CD8-positive, alpha-beta memory T cell (primary cell): ENCODE results near the gene MRPL24. TPM values are rescaled to one million over a fixed set of nuclear protein-coding genes. Genes with fewer than 3 reads are reported as not detected.

Experiments
- CTCF ChIA-PET: fragments of 350-600 bp; sonication (Branson Sonifier 250); formaldehyde crosslinking; loops from one replicate; lab custom pipeline; 2021; ENCODE audit warnings: antibody characterized with exemption; lab: Charles Lee
- POLR2A ChIA-PET: fragments of 350-600 bp; sonication (Branson Sonifier 250); formaldehyde crosslinking; loops from one replicate; lab custom pipeline; 2021; ENCODE audit warnings: antibody characterized with exemption; lab: Charles Lee
- DNase-seq, 5 donors: peaks; one replicate each; pipeline versions ENCODE4 v3.0.0 to v3.0.0-alpha.2; 2020 to 2022; ENCODE audit warnings: mixed read lengths in 1 of 5
- H3K27ac ChIP-seq: one replicate; pipeline ENCODE4 v1.7.0; 2013; ENCODE audit warnings: low read depth, mild to moderate bottlenecking, low read length, moderate library complexity
- H3K27me3 ChIP-seq: 2 replicates; pipeline ENCODE4 v1.7.0; 2013; ENCODE audit warnings: low read length, mild to moderate bottlenecking; ENCODE audit not compliant: insufficient read depth, poor library complexity, severe bottlenecking
- H3K36me3 ChIP-seq: 2 replicates; pipeline ENCODE4 v1.7.0; 2013; ENCODE audit warnings: mild to moderate bottlenecking, low read length, moderate library complexity; ENCODE audit not compliant: insufficient read depth
- H3K4me1 ChIP-seq: 2 replicates; pipeline ENCODE4 v1.7.0; 2013; ENCODE audit warnings: mild to moderate bottlenecking, low read length, moderate library complexity; ENCODE audit not compliant: insufficient read depth
- H3K4me3 ChIP-seq: 2 replicates; pipeline ENCODE4 v1.7.0; 2013; ENCODE audit warnings: mild to moderate bottlenecking, low read length
- H3K9me3 ChIP-seq: 2 replicates; pipeline ENCODE4 v1.7.0; 2013; ENCODE audit warnings: mild to moderate bottlenecking, low read length
- H3K27ac Mint-ChIP-seq, 8 donors: one replicate each; pipeline ENCODE4 v1.8.0; 2020 to 2021; ENCODE audit warnings: mixed read lengths in 8 of 8, mild to moderate bottlenecking in 6 of 8, inconsistent platforms in 3 of 8, moderate library complexity in 3 of 8
- H3K27me3 Mint-ChIP-seq, 2 donors: one replicate each; pipeline ENCODE4 v1.8.0; 2020 to 2021; ENCODE audit warnings: mixed read lengths in 2 of 2, mild to moderate bottlenecking in 1 of 2, moderate library complexity in 1 of 2
- H3K36me3 Mint-ChIP-seq, 3 donors: one replicate each; pipeline ENCODE4 v1.8.0; 2020 to 2021; ENCODE audit warnings: mixed read lengths in 3 of 3, inconsistent platforms in 1 of 3, mild to moderate bottlenecking in 1 of 3
- H3K4me1 Mint-ChIP-seq, 3 donors: one replicate each; pipeline ENCODE4 v1.8.0; 2020 to 2021; ENCODE audit warnings: mixed read lengths in 3 of 3, inconsistent platforms in 1 of 3, mild to moderate bottlenecking in 1 of 3
- H3K4me3 Mint-ChIP-seq, 7 donors: one replicate each; pipeline ENCODE4 v1.8.0; 2020 to 2021; ENCODE audit warnings: mixed read lengths in 7 of 7, mild to moderate bottlenecking in 6 of 7, moderate library complexity in 4 of 7, inconsistent platforms in 2 of 7
- H3K9me3 Mint-ChIP-seq, 5 donors: one replicate each; pipeline ENCODE4 v1.8.0; 2020 to 2022; ENCODE audit warnings: mixed read lengths in 5 of 5, mild to moderate bottlenecking in 3 of 5, moderate library complexity in 2 of 5, inconsistent platforms in 1 of 5
- polyA plus RNA-seq: library from polyadenylated mRNA; unstranded; fragments of 300-500 nt; fragmentation: Illumina TruSeq; gene quantifications from one replicate; pipeline ENCODE4 v1.2.3, GENCODE V29; 2021
- total RNA-seq, 2 experiments: library from RNA; stranded (reverse); gene quantifications; one replicate each; pipeline ENCODE4 v1.2.3, GENCODE V29; 2021

The MRPL24 gene
- total and polyA plus RNA-seq, 3 experiments from 2014 or later: 92.2 to 131 (median 122) TPM

DNA sequence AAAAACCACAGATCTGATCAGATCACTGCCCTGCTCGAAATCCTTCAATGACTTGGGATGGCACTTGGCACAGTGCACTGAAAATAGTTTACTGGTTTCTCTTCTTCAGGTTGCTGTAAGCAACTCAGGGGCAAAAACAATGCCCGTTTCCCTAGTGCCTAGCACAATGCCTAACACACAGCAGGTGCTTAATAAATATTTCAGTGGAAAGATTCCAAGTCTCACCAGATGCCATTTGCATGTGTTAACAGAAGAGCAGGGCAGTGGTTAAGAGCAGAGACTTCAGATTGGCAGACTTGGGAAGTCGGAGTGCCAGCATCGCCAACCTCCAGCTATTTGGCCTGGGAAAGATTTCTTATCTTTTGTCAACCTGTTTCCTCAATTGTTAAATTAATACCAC lies 23.5 kb downstream of the MRPL24 start:
- H3K27me3 Mint-ChIP-seq: peaks cover 0 to 1% of the 10 kb centered on the region in 2 donors
- no peaks in the 10 kb centered on the region for H3K9me3 ChIP-seq
- no peak overlapping the region for H3K4me3 Mint-ChIP-seq
- H3K36me3 Mint-ChIP-seq: peaks cover 0 to 50% (median 11%) of the 10 kb centered on the region in 3 donors
- no peaks in the 10 kb centered on the region for H3K27me3 ChIP-seq
- H3K27ac Mint-ChIP-seq: peak overlapping the region in 1 of 8 donors; percentile 29
- peaks cover 23% of the 10 kb centered on the region for H3K36me3 ChIP-seq
- peaks cover 2 to 15% (median 3%) of the 10 kb centered on the region in 3 donors for H3K4me1 Mint-ChIP-seq
- DNase-seq: no peak
- ChIA-PET CTCF (interaction anchor here (1.3 to 8.0 kb wide), 2 partner anchors 10 to 28 kb away, joined by 6 to 52 read pairs; partner anchors contain the start of genes ISG20L2 and METTL25B), POLR2A (no interaction called here)
- H3K27ac ChIP-seq: no peak overlapping the region
- H3K4me3 ChIP-seq: no peak overlapping the region
- no peaks in the 10 kb centered on the region for H3K4me1 ChIP-seq
- H3K9me3 Mint-ChIP-seq: no peaks in the 10 kb centered on the region

DNA sequence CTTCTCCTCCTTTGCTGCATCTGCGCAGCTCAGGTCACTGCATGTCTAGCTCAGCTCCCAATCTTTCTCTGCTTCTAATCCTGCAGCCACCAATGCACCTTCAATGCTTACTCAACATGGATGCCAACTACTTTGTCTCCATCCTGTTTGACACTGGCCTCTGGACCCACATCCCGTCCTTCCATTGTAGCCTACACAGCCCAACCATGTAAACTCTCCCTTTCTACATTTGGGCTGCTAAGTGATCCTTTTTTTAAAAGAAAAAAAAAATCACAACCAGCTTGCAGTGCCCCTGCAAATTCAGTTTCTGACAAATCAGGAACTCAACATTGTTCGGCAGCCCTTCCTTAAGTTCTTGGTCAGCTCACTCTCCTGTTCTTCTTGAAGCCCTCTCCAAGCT lies 26.1 kb downstream of the MRPL24 start:
- Mint-ChIP-seq H3K27ac (peak overlapping the region in 1 of 8 donors; percentile 13), H3K4me1 (peaks cover 0 to 15% (median 2%) of the 10 kb centered on the region in 3 donors), H3K36me3 (peaks cover 0 to 29% (median 10%) of the 10 kb centered on the region in 3 donors), H3K27me3 (peaks cover 0 to 1% of the 10 kb centered on the region in 2 donors), H3K9me3 (no peaks in the 10 kb centered on the region), H3K4me3 (no peak overlapping the region)
- DNase-seq: no peak
- CTCF ChIA-PET: interaction anchor here (1.1 to 8.0 kb wide), 7 partner anchors 8 to 146 kb away, joined by 3 to 52 read pairs (median 6); partner anchors contain the start of genes CRABP2, ISG20L2, METTL25B and NTRK1
- no peaks in the 10 kb centered on the region for H3K9me3 ChIP-seq
- H3K36me3 ChIP-seq: peaks cover 7% of the 10 kb centered on the region
- H3K4me1 ChIP-seq: no peaks in the 10 kb centered on the region
- H3K27me3 ChIP-seq: no peaks in the 10 kb centered on the region
- no peak overlapping the region for H3K4me3 ChIP-seq
- POLR2A ChIA-PET: no interaction called here
- H3K27ac ChIP-seq: no peak overlapping the region

DNA sequence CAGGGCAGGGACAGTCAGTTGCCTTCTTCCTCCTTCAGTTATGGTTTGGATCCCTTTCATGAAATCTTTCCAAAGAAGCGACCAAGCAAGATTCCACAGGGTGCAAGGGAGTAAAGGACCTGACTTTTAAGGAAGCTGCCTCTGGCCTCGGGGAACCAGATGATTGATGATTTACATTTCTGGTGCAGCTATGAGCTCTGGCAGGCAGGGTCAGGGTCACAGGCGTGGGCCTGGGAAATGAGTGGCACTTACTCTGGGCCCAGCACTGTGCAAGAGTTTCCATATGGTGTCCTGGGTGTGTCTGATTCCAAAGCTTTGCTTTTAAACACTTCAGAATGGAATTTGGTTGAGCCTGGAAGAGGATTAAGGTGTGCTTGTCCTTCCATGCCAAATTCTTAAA lies 28.3 kb downstream of the MRPL24 start:
- Histone ChIP-seq H3K4me1 (no peaks in the 10 kb centered on the region), H3K27ac (no peak overlapping the region), H3K27me3 (no peaks in the 10 kb centered on the region), H3K36me3 (no peaks in the 10 kb centered on the region), H3K4me3 (no peak overlapping the region), H3K9me3 (no peaks in the 10 kb centered on the region)
- CTCF ChIA-PET: interaction anchor here (8.0 kb wide), 1 partner anchor 14 kb away, joined by 52 read pairs; the partner anchor contains the start of genes ISG20L2 and METTL25B
- peaks cover 0 to 18% (median 10%) of the 10 kb centered on the region in 3 donors for H3K36me3 Mint-ChIP-seq
- no peak overlapping the region for H3K4me3 Mint-ChIP-seq
- H3K9me3 Mint-ChIP-seq: no peaks in the 10 kb centered on the region
- H3K27me3 Mint-ChIP-seq: peaks cover 0 to 4% of the 10 kb centered on the region in 2 donors
- no peak for DNase-seq
- H3K27ac Mint-ChIP-seq: peak overlapping the region in 1 of 8 donors; percentile 85
- peaks cover 2 to 15% (median 4%) of the 10 kb centered on the region in 3 donors for H3K4me1 Mint-ChIP-seq
- POLR2A ChIA-PET: no interaction called here

DNA sequence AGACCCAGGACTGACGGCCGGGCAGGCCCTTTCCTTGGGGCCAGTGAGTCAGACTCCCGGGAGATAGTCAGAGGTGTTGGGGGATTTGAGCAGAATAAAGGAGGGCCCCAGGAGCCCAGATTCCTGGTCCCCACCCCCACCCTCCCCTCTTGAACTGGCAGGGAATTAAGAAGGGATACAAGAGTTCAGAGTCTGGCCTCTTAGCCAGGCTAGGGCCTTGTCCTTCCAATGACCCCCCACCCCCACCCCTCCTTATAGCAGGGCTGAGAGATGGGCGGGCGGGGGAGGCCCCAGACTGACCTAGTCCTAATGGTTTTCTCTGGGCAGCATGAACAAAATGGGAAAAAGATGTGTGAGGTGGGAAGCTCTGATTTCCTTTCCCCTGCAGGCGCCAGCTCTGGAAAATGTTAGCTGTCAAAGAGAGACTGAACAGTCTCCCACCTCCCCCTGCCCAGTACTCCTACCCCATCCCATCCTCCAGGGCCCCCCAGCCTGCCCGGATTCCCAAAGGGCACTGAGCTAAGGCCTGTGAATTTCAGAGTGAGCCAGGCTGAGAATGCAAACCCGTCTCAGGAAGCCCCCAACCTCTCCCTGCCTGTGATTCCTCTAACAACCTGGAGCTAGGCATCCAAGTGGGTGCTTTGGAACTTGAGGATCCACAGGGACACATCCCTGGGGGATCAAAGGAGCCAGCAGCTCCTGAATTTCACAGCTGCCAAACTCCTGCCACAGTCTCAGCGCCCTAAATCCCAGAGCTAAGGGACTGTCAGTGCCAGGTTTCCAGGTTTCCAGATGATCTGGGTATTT lies 29.7 kb downstream of the MRPL24 start:
- H3K36me3 Mint-ChIP-seq: peaks cover 0 to 11% (median 10%) of the 10 kb centered on the region in 3 donors

DNA sequence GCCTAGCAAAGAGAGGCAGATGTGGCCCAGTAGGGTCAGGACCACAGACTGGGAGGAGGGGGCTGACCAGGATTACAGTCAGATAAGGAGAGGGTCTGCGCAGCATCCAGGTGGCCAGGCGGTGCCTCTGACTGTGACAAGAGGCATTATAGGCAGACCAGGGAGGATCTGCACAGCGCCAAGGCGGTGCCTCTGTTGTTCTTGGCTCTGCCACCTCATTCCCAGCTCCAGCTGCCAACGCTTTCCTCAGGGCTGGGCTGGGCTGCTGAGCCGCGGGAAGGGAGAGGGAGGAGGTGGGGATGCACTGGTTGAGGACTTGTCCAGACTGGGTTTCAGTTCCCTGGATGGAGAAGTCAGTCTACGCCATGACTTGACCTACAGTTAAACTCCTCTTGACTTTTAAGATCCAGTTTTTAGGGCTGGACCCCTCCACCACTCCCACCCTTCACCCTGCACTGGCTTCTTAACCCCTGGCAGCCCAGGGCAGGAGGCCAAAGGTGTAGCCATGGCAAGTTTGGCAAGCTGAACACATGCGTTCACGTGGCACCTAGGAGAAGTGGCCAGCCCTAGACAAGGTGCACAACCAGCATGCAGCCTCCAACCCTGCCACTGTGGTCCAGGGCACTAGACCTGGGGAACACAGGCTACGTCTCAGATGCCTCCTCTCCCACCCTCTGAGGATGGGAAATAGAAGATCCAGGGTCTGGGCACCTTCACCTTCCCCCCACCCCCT lies 31.0 kb downstream of the MRPL24 start:
- H3K36me3 Mint-ChIP-seq: peaks cover 0 to 3% (median 1%) of the 10 kb centered on the region in 3 donors
- no peaks in the 10 kb centered on the region for H3K36me3 ChIP-seq
- no peak overlapping the region for H3K4me3 ChIP-seq
- peaks cover 23% of the 10 kb centered on the region for H3K4me1 ChIP-seq
- POLR2A ChIA-PET: interaction anchor here (0.6 kb wide), 1 partner anchor 23 kb away, joined by 6 read pairs; no protein-coding TSS in a partner anchor
- peaks cover 0 to 2% of the 10 kb centered on the region in 2 donors for H3K27me3 Mint-ChIP-seq
- no peaks in the 10 kb centered on the region for H3K27me3 ChIP-seq
- H3K9me3 ChIP-seq: no peaks in the 10 kb centered on the region
- no peak for DNase-seq
- CTCF ChIA-PET: interaction anchor here (1.2 to 8.0 kb wide), 2 partner anchors 17 to 150 kb away, joined by 3 to 52 read pairs; partner anchors contain the start of genes ISG20L2 and METTL25B
- no peaks in the 10 kb centered on the region for H3K9me3 Mint-ChIP-seq
- H3K4me1 Mint-ChIP-seq: peaks cover 17 to 27% (median 18%) of the 10 kb centered on the region in 3 donors
- H3K27ac Mint-ChIP-seq: peak overlapping the region in 1 of 8 donors; percentile 42
- no peak overlapping the region for H3K27ac ChIP-seq
- H3K4me3 Mint-ChIP-seq: peak overlapping the region in 1 of 7 donors; percentile 26

More for the DNA sequence above, 29.7 kb downstream of the MRPL24 start:
- peaks cover 0 to 2% of the 10 kb centered on the region in 2 donors for H3K27me3 Mint-ChIP-seq
- H3K4me3 ChIP-seq: no peak overlapping the region
- H3K9me3 Mint-ChIP-seq: no peaks in the 10 kb centered on the region
- H3K4me3 Mint-ChIP-seq: no peak overlapping the region
- no peak for DNase-seq
- ChIA-PET CTCF (interaction anchor here (1.0 to 8.0 kb wide), 5 partner anchors 16 to 179 kb away, joined by 3 to 52 read pairs (median 3); partner anchors contain the start of genes ISG20L2 and METTL25B), POLR2A (no interaction called here)
- H3K27ac Mint-ChIP-seq: peak overlapping the region in 1 of 8 donors; percentile 73
- H3K9me3 ChIP-seq: no peaks in the 10 kb centered on the region
- H3K27ac ChIP-seq: no peak overlapping the region
- peaks cover 10% of the 10 kb centered on the region for H3K4me1 ChIP-seq
- peaks cover 9 to 24% (median 14%) of the 10 kb centered on the region in 3 donors for H3K4me1 Mint-ChIP-seq
- H3K27me3 ChIP-seq: no peaks in the 10 kb centered on the region
- no peaks in the 10 kb centered on the region for H3K36me3 ChIP-seq

DNA sequence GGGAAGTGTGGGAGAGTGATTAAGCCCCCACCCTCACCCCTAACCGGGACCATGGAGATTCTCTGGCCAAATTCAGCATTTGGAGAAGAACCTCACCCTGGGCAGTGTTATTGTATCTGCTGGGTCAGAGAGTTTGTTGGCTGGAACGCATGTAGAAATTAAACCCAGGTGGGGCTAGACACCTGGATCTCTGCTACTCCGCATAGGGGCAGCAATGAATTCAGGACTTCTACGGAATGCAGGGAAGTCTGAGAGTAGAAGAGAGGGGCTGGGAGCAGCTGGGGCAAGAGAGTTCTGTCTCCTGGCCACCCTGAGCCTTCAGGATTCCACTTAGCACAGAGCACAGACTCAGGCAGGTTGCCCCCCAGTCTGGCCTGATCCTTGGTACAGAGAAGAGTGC lies 31.9 kb downstream of the MRPL24 start:
- H3K9me3 Mint-ChIP-seq: no peaks in the 10 kb centered on the region
- H3K9me3 ChIP-seq: no peaks in the 10 kb centered on the region
- H3K27ac Mint-ChIP-seq: peak overlapping the region in 5 of 8 donors; percentile 25 to 71 (median 63)
- peaks cover 5% of the 10 kb centered on the region in 2 donors for H3K27me3 Mint-ChIP-seq
- no peak overlapping the region for H3K27ac ChIP-seq
- no peak overlapping the region for H3K4me3 ChIP-seq
- H3K4me1 ChIP-seq: peaks cover 30% of the 10 kb centered on the region
- no peaks in the 10 kb centered on the region for H3K36me3 ChIP-seq
- ChIA-PET POLR2A (no interaction called here), CTCF (interaction anchor here (9.1 kb wide), 2 partner anchors 18 to 19 kb away, joined by 86 to 120 read pairs; partner anchors contain the start of genes ISG20L2 and METTL25B)
- H3K4me1 Mint-ChIP-seq: peaks cover 22 to 36% (median 25%) of the 10 kb centered on the region in 3 donors
- no peak for DNase-seq
- H3K36me3 Mint-ChIP-seq: no peaks in the 10 kb centered on the region
- peak overlapping the region in 1 of 7 donors; percentile 72 for H3K4me3 Mint-ChIP-seq
- peaks cover 7% of the 10 kb centered on the region for H3K27me3 ChIP-seq

DNA sequence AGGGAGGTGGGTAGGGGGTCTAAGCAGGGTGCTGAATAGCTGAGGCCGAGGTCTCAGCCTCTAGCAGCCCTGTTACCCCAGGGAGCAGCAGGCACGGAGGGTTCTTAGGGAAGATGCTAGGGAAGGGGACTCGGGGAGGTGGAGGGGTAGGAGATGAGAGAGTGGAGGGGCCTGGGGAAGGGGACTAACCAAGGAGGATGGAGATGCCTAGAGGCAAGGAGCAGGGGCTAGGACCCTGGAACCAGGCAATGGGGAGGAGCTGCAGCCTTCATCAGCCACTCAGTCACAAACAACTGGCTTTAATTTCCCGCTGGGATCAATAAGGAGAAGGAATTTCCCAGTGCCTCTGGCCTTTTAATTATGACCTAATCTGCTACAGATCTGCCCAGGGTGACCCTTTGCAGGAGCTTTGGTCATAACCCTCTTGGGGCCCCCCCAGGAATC lies 32.6 kb downstream of the MRPL24 start:
- no peaks in the 10 kb centered on the region for H3K9me3 ChIP-seq
- DNase-seq: no peak
- H3K4me1 ChIP-seq: peaks cover 30% of the 10 kb centered on the region
- no peaks in the 10 kb centered on the region for H3K36me3 ChIP-seq
- H3K27ac ChIP-seq: no peak overlapping the region
- Mint-ChIP-seq H3K36me3 (no peaks in the 10 kb centered on the region), H3K4me1 (peaks cover 22 to 38% (median 26%) of the 10 kb centered on the region in 3 donors), H3K27ac (peak overlapping the region in 4 of 8 donors; percentile 20 to 93 (median 50)), H3K9me3 (no peaks in the 10 kb centered on the region), H3K27me3 (peaks cover 5 to 6% of the 10 kb centered on the region in 2 donors), H3K4me3 (peak overlapping the region in 1 of 7 donors; percentile 72)
- peaks cover 9% of the 10 kb centered on the region for H3K27me3 ChIP-seq
- CTCF ChIA-PET: interaction anchor here (0.7 to 9.1 kb wide), 5 partner anchors 11 to 49 kb away, joined by 3 to 120 read pairs (median 5); partner anchors contain the start of genes ISG20L2 and METTL25B
- H3K4me3 ChIP-seq: no peak overlapping the region
- POLR2A ChIA-PET: interaction anchor here (0.6 kb wide), 1 partner anchor 11 kb away, joined by 3 read pairs; no protein-coding TSS in a partner anchor
